GM08714 (cell line): ENCODE results near the gene RPL39.
"Not testable (repeated sequence)": the region's sequence is repeated elsewhere in the genome, so short reads cannot be mapped to it uniquely, and the experiment has no call there.

Experiments
- H3K4me3 ChIP-seq: fragments of 200-500 bp; sonication (Bioruptor generic); 2 replicates; pipeline ENCODE4 v1.5.1; 2014; ENCODE audit warnings: mild to moderate bottlenecking, low read length, inconsistent platforms
- ZNF274 ChIP-seq: IDR thresholded peaks from 2 replicates; pipeline ENCODE4 v1.6.1; 2012; ENCODE audit warnings: mild to moderate bottlenecking, low read depth, low read length

RPL39 gene

DNA sequence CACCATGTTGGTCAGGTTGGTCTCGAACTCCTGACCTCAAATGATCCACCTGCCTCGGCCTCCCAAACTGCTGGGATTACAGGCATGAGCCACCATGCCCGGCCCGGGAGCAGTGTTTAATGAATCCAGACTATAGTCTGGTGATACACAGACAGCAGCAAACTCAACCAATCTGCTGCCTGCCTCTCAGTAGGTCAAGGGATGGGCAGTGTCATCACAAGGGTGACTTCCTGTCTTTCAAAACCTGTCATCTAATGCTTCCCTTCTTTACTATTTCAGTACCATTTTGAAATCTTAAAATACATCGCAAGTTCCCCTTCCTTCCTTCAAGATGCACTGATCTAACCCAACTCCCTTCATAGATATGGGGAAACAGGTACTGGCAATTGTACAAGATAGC lies 8.4 kb downstream of the RPL39 start:
- H3K4me3 ChIP-seq = no peak overlapping the region
- no peak for TF ChIP-seq ZNF274

DNA sequence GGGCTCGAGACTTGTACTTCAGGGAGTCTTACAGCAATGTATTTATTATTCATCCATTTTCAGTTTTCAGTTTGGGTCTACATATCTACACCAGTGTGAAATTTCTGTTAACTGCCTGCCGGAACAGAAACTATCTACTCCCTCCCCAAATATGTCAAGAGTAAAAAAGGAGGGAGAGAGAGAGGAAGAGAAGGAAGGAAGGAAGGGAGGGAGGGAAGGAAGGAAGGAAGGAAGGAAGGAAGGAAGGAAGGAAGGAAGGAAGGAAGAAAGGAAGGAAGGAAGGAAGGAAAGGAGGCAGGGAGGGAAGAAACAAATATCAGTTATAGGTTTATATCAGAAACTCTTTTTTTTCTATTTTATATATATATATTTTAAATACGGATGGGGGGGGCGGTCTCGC lies 12.6 kb downstream of the RPL39 start:
- TF ChIP-seq ZNF274 = no peak
- H3K4me3 ChIP-seq = no peak overlapping the region

GRCh38 chrX:119775517-119776238 lies 15.8 kb downstream of the RPL39 start:
- TF ChIP-seq ZNF274 = no peak
- no peak overlapping the region for H3K4me3 ChIP-seq

DNA sequence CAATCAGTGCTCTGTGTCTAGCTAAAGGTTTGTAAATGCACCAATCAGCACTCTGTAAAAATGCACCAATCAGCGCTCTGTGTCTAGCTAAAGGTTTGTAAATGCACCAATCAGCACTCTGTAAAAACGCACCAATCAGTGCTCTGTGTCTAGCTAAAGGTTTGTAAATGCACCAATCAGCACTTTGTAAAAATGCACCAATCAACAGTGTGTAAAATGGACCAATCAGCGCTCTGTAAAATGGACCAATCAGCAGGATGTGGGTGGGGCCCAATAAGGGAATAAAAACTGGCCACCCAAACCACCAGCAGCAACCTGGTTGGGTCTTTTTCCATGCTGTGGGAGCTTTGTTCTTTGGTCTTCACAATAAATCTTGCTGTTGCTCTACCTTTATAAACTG lies 22.0 kb downstream of the RPL39 start:
- H3K4me3 ChIP-seq = not testable (repeated sequence)

- not testable (repeated sequence) for H3K4me3 ChIP-seq
Measured at GRCh38 chrX:119768436-119768835, 23.0 kb downstream of the RPL39 start.

DNA sequence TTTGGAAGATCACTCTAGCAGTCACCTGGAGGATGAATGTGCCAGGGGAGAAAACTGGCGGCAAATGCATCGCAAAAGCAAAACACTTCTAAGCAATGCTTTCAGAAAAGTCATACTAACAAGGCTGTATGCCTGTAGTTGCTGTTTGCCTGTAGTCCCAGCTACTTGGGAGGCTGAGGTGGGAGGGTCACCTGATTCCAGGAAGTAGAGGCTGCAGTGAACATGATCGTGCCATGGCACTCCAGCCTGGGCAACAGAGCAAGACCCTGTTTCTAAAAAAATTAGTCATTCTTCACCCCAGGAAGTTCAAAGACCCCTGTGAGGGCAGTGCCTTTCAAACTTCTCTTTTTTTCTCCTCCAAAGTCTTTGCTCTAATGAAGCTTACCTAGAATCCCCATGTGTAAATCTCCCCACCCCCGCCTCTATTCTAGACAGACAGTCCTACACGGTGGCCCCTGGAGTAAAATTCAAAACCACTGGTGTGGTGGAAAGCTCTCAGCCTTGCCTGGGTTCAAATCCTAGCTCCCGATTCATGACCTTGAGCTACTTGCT lies 27.5 kb downstream of the RPL39 start:
- no peak for TF ChIP-seq ZNF274
- no peak overlapping the region for H3K4me3 ChIP-seq

- no peak overlapping the region for H3K4me3 ChIP-seq
- TF ChIP-seq ZNF274 = no peak
Measured at GRCh38 chrX:119763181-119763580, 28.2 kb downstream of the RPL39 start.

DNA sequence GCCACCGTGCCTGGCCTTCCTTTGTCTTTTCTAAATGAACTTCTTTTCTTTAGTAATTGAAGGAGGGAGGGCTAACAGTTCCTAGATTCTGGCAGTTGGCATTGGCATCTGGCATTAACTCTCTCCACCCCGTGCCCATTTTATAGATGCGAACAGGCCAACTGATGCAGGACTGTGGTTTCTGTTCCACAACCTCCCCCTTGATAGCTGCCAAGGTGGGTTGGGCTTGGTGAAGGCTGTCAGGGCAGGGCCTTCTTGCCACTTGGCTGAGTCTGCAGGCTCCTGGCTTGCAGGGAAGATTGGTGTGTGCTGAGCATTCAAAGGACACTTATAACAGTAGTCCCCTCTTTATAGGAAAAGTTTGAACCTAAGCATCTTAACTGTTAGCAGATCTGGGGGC lies 28.7 kb downstream of the RPL39 start:
- H3K4me3 ChIP-seq = no peak overlapping the region
- TF ChIP-seq ZNF274 = no peak

GRCh38 chrX:119760026-119760877 lies 31.2 kb downstream of the RPL39 start:
- no peak for TF ChIP-seq ZNF274
- no peak overlapping the region; the same call in 1 of the 2 replicates for H3K4me3 ChIP-seq

DNA sequence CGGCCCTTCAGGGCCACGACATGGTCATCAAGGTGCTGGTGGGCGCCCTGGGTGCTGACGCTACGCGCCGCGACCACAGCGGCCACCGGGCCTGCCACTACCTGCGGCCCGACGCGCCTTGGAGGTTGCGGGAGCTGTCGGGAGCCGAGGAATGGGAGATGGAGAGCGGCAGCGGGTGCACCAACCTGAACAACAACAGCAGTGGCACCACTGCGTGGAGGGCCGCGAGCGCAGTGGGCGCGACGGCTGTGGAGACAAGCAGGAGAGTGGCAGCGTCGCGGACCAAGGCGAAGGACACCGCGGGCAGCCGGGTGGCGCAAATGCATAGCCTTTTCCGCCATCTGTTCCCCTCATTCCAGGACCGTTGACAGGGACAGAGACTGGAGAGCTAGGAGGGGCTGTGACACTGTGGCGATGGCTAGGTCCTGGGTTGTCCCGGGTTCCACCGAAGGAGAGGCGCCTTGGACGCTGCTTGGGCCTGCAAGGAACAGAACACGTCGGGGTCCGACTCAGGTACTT lies 32.1 kb downstream of the RPL39 start:
- peak overlapping the region; percentile 53; the same call in 1 of the 2 replicates for H3K4me3 ChIP-seq
- no peak for TF ChIP-seq ZNF274

GRCh38 chrX:119758731-119759247 lies 32.6 kb downstream of the RPL39 start:
- TF ChIP-seq ZNF274 = no peak
- peak overlapping the region; percentile 53; the same call in 1 of the 2 replicates for H3K4me3 ChIP-seq

GRCh38 chrX:119757979-119758730 lies 33.3 kb downstream of the RPL39 start, which contains the start of gene SOWAHD:
Gene SOWAHD, plus strand, starts transcription at chrX:119758588. Its CDS starts 80 bp downstream, at chrX:119758668.
- H3K4me3 ChIP-seq = peak within 1 kb of the TSS; percentile 53; the same call in 1 of the 2 replicates
- TF ChIP-seq ZNF274 = no peak

DNA sequence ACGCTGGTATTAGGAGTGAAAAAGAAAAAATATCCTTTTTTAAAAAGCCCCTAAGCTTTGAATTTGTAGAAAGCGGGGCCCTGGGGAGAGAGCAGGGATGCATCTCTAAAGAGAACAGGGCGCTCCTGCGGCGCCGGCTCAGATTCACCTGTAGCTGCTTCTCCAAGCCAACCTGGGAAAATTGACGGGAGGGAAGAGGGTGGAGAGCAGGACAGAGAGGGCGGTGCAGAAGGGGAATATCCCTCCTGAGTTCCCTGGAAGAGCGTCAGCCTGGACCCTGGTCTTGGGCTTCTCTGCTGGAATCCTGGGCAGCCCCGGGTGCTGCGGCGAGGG lies 33.8 kb downstream of the RPL39 start:
- H3K4me3 ChIP-seq = no peak overlapping the region; the same call in 1 of the 2 replicates
- TF ChIP-seq ZNF274 = no peak
